ENCODE measurements around the gene ABCB11.

GRCh38 chr2:168997794-168998193 lies 33.3 kb downstream of the ABCB11 start:
- TF ChIP-seq FOXM1 (IDR thresholded peaks at IDR 0.05; ENCODE audit: borderline replicate concordance), result no peak
- TF ChIP-seq BHLHE40 (IDR thresholded peaks at IDR 0.05; ENCODE audit: borderline replicate concordance), result no peak
- no peak for TF ChIP-seq NFRKB (IDR thresholded peaks at IDR 0.05)
- no peak for TF ChIP-seq TARDBP (IDR thresholded peaks at IDR 0.05)
- no peak for TF ChIP-seq SUZ12 (IDR thresholded peaks at IDR 0.05)
- no peak for TF ChIP-seq L3MBTL2 (conservative IDR thresholded peaks at IDR 0.05)
- no peak for TF ChIP-seq SP1 (IDR thresholded peaks at IDR 0.05)
- no peak for TF ChIP-seq ARNT (IDR thresholded peaks at IDR 0.05)
- TF ChIP-seq FOXK2 (IDR thresholded peaks at IDR 0.05), result no peak
- no peak for TF ChIP-seq ZNF384 (IDR thresholded peaks at IDR 0.05)
- no peak for TF ChIP-seq ELF4 (IDR thresholded peaks at IDR 0.05)

All from HEK293T (cell line).